ENCODE results near the gene SLC38A11.
"Not testable (repeated sequence)": the region's sequence is repeated elsewhere in the genome, so short reads cannot be mapped to it uniquely, and the experiment has no call there.

- TF ChIP-seq, protein P1, sequence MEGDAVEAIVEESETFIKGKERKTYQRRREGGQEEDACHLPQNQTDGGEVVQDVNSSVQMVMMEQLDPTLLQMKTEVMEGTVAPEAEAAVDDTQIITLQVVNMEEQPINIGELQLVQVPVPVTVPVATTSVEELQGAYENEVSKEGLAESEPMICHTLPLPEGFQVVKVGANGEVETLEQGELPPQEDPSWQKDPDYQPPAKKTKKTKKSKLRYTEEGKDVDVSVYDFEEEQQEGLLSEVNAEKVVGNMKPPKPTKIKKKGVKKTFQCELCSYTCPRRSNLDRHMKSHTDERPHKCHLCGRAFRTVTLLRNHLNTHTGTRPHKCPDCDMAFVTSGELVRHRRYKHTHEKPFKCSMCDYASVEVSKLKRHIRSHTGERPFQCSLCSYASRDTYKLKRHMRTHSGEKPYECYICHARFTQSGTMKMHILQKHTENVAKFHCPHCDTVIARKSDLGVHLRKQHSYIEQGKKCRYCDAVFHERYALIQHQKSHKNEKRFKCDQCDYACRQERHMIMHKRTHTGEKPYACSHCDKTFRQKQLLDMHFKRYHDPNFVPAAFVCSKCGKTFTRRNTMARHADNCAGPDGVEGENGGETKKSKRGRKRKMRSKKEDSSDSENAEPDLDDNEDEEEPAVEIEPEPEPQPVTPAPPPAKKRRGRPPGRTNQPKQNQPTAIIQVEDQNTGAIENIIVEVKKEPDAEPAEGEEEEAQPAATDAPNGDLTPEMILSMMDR (conservative IDR thresholded peaks at IDR 0.05; ENCODE audit: low read depth, low read length), result not testable (repeated sequence)
- not testable (repeated sequence) for TF ChIP-seq EZH2 (IDR thresholded peaks at IDR 0.05; ENCODE audit: borderline replicate concordance, low read depth, low read length, poor library complexity, severe bottlenecking)
Observed at GRCh38 chr2:164992093-164992454, 36.7 kb upstream of the SLC38A11 start.

Data from A673 (cell line).